Epithelial cell of proximal tubule (primary cell): ENCODE data around the gene NEK1. TPM values are rescaled to one million over a fixed set of nuclear protein-coding genes. Genes with fewer than 3 reads are reported as not detected.

ENCODE experiments used
- DNase-seq: peaks from one replicate; pipeline ENCODE4 v3.0.0-alpha.2; 2011; ENCODE audit warnings: low read depth
- H3K4me3 ChIP-seq: 2 replicates; pipeline ENCODE4 v1.5.1; 2011; ENCODE audit warnings: low read depth, mild to moderate bottlenecking, low read length
- total RNA-seq: library from RNA; depleted of rRNA; stranded (reverse); fragments of >200 nt; gene quantifications from 2 replicates; pipeline ENCODE4 v1.2.3, GENCODE V29; 2015
- TF ChIP-seq, protein P1 (sequence below): conservative IDR thresholded peaks from 2 replicates; pipeline ENCODE4 v1.5.1; 2012; ENCODE audit warnings: low read depth, mild to moderate bottlenecking, low read length

NEK1 gene
- total RNA-seq, 1 donor from 2014 or later, result 8.0 TPM

- no peak for DNase-seq
- H3K4me3 ChIP-seq, result no peak overlapping the region
These were observed 3.2 kb upstream of the NEK1 start for GRCh38 chr4:169615467-169616106.

DNA sequence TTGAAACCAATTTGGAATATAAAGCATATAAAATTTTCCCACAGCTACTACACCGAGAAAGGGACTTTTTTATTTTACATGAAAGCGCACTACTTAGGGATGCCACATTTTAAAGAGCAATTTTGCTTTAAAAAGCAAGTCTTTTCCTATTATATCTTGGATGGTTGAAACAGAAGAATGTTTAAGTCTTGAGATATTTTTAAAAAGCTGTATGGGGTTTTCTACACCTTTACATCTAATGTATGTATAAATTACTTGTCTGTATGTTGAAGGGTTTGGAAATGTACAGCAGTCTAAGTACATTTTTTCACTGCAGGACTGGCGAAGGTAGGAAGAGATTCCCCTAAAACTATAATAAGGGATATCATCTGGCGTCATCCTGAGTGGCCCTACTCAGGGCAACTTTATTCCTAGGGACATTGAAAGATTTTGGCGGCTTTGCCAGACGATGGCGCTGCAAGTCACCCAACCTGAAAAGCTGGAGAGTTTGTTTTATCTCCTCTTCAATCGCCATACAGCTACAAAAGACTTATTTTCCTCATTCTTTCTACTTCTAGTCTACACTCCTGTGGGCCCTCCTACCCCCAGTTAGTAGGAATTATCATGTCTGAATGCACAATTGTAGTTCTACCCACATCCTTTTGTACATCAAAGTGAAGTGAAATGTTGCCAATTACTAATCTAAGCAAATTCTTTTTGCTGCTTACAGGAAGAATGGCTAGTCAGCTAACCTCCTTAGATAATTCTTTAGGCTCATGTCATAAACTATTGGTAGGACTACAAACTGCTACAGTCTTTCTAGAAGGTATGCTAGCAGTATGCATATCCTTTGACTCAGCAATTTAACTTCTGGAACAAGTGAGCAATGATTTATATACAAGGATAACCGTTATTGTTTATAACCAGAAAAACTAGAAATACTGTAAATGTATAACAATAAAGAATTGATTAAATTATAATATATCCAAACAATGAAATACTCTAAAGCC lies 782 bp upstream of the NEK1 start:
- no peak for DNase-seq
- TF ChIP-seq, protein P1, sequence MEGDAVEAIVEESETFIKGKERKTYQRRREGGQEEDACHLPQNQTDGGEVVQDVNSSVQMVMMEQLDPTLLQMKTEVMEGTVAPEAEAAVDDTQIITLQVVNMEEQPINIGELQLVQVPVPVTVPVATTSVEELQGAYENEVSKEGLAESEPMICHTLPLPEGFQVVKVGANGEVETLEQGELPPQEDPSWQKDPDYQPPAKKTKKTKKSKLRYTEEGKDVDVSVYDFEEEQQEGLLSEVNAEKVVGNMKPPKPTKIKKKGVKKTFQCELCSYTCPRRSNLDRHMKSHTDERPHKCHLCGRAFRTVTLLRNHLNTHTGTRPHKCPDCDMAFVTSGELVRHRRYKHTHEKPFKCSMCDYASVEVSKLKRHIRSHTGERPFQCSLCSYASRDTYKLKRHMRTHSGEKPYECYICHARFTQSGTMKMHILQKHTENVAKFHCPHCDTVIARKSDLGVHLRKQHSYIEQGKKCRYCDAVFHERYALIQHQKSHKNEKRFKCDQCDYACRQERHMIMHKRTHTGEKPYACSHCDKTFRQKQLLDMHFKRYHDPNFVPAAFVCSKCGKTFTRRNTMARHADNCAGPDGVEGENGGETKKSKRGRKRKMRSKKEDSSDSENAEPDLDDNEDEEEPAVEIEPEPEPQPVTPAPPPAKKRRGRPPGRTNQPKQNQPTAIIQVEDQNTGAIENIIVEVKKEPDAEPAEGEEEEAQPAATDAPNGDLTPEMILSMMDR, result peak; percentile 81

More at GRCh38 chr4:169615467-169616106, 3.2 kb upstream of the NEK1 start:
- TF ChIP-seq, protein P1, result no peak

DNA sequence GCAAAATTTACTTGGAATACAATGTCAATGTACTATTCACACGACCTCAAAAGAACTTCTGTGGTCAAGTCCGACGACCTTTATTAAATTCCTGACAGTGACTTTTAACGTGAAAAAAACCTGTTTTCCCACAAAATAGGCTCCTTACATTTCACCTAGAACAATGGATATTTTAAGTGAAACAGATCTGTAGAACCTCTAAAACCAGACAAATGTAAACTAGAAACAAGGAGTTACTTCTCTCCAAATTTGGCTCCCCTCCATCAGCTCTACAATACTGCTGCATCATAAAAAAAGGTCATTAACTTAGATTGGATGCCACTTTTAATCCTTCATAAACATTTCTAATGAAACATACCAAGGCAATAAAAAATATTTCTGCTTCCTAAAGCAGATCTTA lies 1.2 kb downstream of the NEK1 start:
- H3K4me3 ChIP-seq, result peak overlapping the region; percentile 88
- TF ChIP-seq, protein P1, result no peak
- no peak for DNase-seq

More for the DNA sequence above, 782 bp upstream of the NEK1 start:
- H3K4me3 ChIP-seq, result peak overlapping the region; percentile 88

GRCh38 chr4:169604903-169605331 lies 7.5 kb downstream of the NEK1 start:
- TF ChIP-seq, protein P1, result no peak
- H3K4me3 ChIP-seq, result no peak overlapping the region

GRCh38 chr4:169604131-169604900 lies 8.1 kb downstream of the NEK1 start:
- no peak overlapping the region for H3K4me3 ChIP-seq
- no peak for DNase-seq
- TF ChIP-seq, protein P1, result no peak

More at GRCh38 chr4:169604903-169605331, 7.5 kb downstream of the NEK1 start:
- no peak for DNase-seq

DNA sequence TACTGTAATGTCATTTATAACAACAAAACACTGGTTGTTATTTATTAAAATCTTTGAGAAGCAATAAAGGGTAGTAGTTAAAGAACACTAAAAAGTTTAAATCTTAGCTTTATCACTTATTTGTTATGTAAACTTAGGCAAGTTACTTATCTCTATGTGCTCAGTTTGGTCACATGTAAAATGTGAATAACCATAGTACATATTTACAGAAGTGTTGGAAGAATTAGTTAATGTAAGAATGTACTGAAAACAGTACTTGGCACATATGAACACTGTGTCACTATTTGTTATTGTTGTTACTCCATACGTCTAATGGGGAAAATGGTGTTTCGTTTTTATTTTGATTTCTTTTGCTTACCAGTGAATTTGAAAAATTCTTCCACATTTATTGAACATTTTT lies 9.1 kb downstream of the NEK1 start:
- DNase-seq, result no peak
- TF ChIP-seq, protein P1, result no peak
- H3K4me3 ChIP-seq, result no peak overlapping the region
